GM18951 (cell line): Measurements from ENCODE around the gene STAC.

Experiments
- POLR2A ChIP-seq: IDR thresholded peaks from 4 replicates; pipeline ENCODE4 v1.6.1; 2011; ENCODE audit warnings: mild to moderate bottlenecking; ENCODE audit not compliant: insufficient read length, insufficient read depth; ENCODE audit errors: extremely low read depth
- in situ Hi-C: fragments of 300-500 bp; cut with MboI; formaldehyde crosslinking; loops from one replicate; pipeline ENCODE4 v1.12.0; 2022; ENCODE audit warnings: low sequenced_read_pairs, mixed read lengths, inconsistent platforms; ENCODE audit not compliant: unreplicated experiment

STAC gene

DNA sequence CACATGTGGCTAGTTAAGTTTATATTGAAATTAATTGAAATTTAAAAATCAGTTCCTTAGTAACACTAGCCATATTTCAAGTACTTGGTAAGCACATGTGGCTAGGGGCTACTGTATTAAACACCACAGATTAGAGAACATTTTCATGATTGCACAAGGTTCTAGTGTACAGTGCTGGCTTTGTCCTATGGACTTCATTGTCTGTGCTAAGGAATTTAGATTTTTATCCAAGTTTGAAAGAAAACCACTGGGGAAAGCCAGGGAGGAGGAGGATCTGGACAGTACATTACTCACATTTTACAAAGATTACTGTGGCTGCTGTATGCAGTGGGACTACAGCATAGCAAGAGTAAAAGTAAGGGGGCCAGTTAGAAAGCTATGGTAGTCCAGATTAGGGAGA lies 13.9 kb downstream of the STAC start:
- no peak for TF ChIP-seq POLR2A

DNA sequence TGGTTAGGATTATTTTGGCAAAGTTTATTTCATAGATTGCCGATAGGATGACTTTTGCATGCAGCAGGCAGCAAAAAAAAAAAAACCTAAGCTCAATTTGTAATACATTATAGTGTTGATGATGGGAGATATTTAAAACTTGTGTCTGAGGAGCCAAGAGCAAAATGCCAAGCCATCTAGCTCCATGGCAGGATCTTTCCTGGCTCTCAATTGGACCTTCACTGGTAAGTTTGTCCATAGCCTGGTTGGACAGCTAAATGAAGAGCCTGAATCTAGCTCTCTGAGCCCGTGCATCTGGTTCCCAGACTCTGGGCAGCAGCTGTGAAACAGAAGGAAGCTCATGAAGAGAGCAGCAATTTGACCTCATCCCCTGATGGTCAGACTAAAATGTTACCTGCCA lies 17.5 kb downstream of the STAC start:
- in situ Hi-C loops = no loop called here
- TF ChIP-seq POLR2A = no peak

More for the DNA sequence above, 13.9 kb downstream of the STAC start:
- in situ Hi-C loops = no loop called here

GRCh38 chr3:36399933-36400332 lies 19.6 kb downstream of the STAC start:
- in situ Hi-C loops = no loop called here
- TF ChIP-seq POLR2A = no peak

GRCh38 chr3:36401056-36401455 lies 20.8 kb downstream of the STAC start:
- TF ChIP-seq POLR2A = no peak
- in situ Hi-C loops = no loop called here

DNA sequence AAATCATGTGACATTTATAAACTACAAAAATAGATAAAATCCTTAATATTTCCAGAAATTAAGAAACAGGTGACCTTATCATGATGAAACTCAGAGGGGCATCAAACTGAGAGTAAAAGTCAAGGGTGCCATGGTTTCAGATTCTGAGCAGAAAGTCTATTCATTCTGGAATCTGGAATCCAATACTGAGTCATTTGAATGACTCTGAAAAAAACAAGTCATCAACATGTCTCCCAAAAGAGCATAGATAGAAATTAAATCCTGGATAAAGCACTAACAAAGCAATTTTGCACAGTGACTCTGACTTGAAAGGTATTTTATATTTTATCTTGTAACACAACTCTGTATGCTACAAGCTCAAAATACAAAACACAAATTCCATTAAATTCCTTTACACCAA lies 23.4 kb downstream of the STAC start:
- in situ Hi-C loops = no loop called here
- TF ChIP-seq POLR2A = no peak

DNA sequence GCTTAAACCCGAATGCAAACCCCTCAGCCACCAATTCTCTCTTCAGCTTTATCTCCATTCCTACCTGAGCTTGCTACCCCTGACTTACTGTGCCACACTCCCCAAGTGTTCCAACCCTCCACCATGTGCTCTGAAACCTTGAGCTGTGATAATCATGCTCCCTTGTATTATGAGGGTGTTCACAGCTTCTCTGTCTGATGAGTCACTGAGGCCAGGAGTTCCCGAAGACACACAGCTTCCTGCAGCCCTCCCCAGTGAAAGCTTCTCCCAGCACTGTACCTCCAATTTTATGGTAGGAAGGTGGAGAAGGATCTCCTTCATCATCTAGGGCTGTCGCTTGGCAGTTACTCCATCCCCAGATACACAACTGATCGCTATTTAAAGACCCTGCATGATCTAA lies 24.9 kb downstream of the STAC start:
- in situ Hi-C loops = no loop called here
- no peak for TF ChIP-seq POLR2A

DNA sequence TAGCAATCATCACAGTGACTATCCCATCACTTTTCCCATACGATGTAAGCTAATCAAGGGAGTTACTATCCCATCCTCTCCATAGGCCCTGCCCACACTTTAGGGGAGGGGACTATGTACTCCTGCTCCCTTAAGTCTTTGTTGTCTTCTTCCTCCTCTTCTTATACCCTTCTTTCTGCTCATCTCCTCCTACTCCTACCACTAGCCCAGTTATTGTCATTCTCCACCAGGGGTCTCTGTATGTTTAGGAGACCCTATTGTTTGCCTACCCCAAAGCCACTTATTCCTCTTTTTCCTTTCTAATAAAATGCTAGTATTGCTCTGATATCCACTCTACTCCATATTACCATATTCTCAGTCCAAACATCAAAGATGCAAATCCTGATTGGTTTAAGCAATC lies 27.8 kb downstream of the STAC start:
- in situ Hi-C loops = no loop called here
- no peak for TF ChIP-seq POLR2A

- TF ChIP-seq POLR2A = no peak
- in situ Hi-C loops = no loop called here
Observed at GRCh38 chr3:36409862-36410261, 29.6 kb downstream of the STAC start.

- in situ Hi-C loops = no loop called here
- TF ChIP-seq POLR2A = no peak
Observed at GRCh38 chr3:36411587-36411986, 31.3 kb downstream of the STAC start.

GRCh38 chr3:36416599-36416998 lies 36.3 kb downstream of the STAC start:
- in situ Hi-C loops = no loop called here
- no peak for TF ChIP-seq POLR2A

GRCh38 chr3:36417237-36417636 lies 36.9 kb downstream of the STAC start:
- in situ Hi-C loops = no loop called here

GRCh38 chr3:36418296-36418695 lies 38.0 kb downstream of the STAC start:
- in situ Hi-C loops = no loop called here

More at GRCh38 chr3:36417237-36417636, 36.9 kb downstream of the STAC start:
- no peak for TF ChIP-seq POLR2A

DNA sequence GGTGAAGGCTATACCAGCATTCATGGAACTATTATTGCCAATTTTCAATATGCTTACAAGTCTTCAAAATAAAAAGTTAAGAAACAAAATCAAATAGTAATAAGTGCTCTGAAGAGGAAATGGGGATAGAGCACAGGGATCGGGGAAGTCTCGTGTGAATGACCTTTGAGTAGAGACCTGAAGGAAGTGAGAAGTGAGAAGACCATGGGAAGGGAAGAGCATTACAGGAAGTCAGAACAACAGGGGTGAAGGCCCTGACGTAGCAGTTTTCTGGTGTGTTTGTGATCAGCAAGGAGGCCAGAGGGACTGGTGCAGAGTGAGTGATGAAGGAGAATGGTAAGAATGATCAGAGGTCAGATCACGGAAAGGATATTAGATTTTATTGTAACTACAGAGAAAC lies 48.1 kb downstream of the STAC start:
- in situ Hi-C loops = no loop called here
- no peak for TF ChIP-seq POLR2A

More at GRCh38 chr3:36418296-36418695, 38.0 kb downstream of the STAC start:
- no peak for TF ChIP-seq POLR2A

DNA sequence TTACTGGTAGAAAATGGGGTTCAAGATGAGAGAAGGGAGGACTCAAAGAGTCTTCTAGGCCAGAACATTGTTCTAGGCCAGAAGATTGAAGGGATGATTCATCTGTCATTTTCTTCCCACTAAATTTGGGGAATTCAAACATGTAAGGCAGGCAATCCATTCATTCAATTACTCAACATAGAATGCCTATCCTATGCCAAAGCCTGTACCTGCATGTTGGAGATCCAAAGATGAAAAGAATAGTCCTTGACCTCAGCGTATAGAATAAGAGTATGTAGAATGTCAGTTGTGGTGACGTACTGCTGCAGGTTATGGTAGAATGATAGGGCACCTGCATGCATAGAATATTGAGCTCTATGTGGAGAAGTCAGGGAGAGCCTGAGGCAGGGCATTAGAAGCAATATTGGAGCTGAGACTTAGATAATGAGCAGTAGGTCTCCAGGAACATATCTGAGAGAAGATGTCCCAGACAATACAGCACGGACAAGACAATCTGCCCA lies 49.7 kb downstream of the STAC start:
- in situ Hi-C loops = no loop called here

DNA sequence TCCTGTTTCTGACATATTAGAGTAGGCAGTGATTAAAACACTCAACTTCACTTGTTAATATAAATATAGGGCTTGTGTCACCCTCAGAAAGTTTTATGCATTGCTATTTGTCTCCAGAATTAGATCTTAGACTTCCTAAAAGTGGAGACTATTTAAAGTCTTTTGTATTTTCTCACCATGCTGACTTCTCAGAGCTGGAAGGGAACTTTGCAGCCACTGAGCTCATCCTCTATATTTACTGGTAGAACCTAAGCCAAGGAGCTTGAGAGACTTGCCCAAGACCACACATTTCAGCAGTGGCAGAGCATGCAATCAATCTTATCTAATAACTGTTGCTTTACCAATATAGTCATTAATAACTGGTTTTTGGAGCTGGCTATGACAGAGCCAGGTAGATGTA lies 53.2 kb downstream of the STAC start:
- in situ Hi-C loops = no loop called here
- TF ChIP-seq POLR2A = no peak

More for the DNA sequence above, 49.7 kb downstream of the STAC start:
- TF ChIP-seq POLR2A = no peak
